ENCODE data around the gene SLCO2A1. TPM values are rescaled to one million over a fixed set of nuclear protein-coding genes. Genes with fewer than 3 reads are reported as not detected.

The SLCO2A1 gene
- total RNA-seq, 1 donor from 2014 or later = 11.6 TPM

DNA sequence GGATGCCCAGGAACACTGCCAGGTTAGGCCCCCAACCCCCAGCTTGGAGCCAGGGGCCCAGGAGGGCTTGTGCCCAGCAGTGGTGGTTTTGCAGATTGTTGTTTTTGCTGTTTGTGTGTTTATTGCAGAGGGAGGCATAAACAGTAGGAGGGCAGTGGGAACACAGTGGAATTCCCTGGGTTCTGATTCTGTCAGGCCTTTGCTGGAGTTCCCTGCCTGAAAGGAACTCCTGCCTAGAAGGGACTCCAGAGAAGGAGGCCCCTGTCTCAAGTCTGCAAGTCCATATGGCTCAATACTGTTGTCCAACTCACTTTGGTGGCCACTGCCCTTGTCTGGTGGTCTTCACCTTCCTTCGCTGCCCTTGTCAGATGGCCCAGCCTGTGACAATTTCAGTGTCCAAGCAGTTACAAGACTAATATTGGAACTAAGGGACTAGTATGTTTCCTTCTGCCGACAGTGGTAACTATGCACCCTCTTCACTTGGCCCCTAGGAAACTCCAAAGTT lies 86.6 kb downstream of the SLCO2A1 start:
- DNase-seq = no peak
- ATAC-seq = no peak
- intact Hi-C loops (cut with micrococcal nuclease) = no loop called here

DNA sequence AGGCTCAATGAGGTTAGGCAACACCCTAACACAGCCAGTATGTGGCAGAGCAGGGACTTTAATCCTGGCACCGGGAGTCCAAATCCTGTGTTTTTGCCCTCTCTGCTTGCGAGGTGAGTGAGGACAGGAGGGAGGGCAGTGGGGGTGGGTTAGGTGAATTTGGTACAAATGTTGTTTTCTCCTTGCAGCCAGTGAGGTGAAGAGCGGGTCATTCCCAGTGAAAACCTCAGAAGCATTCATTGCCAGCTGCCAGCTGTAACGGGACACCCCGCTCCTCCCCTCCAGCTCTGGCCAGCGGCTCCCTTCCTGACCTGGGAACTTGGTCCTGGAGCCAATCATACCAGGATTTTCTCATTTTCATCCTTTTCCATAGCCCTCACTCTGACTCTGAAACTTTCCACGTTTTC lies 88.3 kb downstream of the SLCO2A1 start:
- DNase-seq (no peak), ATAC-seq (no peak)
- intact Hi-C loops (cut with micrococcal nuclease) = no loop called here

DNA sequence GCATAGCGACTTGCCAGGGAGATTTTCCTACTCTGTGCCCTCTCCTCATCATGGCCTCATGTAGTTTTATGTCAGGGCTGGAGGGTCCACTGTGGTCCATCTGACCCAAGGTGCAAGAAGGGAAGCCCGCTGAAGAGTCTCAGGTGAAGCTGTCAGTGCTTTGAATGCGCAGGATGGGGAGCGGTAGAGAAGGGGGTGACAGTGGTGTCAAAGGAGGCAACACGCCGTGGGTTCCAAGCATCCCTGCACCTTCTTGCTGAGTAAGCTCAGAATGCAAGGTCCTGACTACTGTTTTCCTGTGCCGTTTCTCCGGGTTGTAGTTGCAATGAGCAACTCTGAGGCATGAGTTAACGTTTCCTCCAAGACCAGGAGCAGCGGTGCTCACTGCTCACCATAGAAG lies 89.2 kb downstream of the SLCO2A1 start:
- intact Hi-C loops (cut with micrococcal nuclease) = no loop called here
- DNase-seq (no peak), ATAC-seq (no peak)

DNA sequence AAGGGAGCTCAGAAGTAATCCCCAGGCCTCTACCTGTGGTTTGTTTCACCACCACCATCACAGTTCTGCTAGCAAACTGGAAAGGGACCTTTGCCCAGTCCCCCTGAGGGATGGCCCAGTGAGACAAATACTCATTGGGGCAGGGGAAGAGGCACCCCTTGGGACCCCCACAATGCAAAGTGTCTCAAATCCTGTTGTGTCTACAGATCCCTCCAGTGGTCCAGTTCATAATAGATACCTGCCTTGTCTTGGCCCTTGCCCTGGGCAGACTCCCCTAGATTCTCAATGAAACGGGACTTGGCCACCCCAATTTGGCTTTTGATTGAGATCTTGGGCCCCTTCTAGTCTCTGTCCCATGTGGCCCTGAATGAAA lies 90.3 kb downstream of the SLCO2A1 start:
- intact Hi-C loops (cut with micrococcal nuclease) = loop anchor here (10.0 kb wide), 1 partner anchor 105 kb away; no protein-coding TSS in a partner anchor
- no peak for ATAC-seq

DNA sequence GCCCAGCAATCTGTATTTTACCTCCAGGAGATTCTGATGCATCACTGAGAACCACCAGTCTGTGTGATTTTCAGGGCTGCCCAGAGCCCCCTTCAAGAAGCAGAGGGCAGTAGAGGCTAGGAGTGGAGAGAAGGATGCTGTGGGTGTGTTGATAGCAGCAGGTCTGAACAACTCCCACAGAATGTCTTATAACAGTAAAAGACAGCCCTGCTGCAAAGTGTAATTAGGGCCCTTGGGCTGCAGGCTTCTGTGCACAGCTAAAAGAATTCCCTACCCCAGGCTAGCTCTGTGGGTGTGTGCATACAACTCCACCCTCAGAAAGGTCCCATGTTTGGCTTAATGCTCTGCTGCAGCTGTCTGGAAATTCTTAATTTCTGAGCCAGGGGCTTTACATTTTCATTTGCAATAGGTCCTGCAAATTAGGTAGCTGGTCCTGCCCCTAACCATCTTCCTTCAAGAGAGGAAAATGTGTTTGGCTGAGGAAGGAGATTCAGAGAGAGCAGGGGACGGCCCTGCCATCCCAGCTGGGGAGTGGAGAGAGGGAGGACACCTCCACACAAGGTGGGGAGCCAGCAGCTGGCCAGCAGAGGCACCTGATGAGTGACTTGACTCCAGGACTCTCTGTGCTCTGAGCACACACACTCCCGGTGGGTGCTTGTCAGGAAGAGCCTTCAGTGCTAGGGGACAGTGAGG lies 90.8 kb downstream of the SLCO2A1 start:
- intact Hi-C loops (cut with micrococcal nuclease) = loop anchor here (10.0 kb wide), 1 partner anchor 106 kb away; no protein-coding TSS in a partner anchor
- DNase-seq (no peak), ATAC-seq (no peak)

More for the DNA sequence above, 90.3 kb downstream of the SLCO2A1 start:
- no peak for DNase-seq

DNA sequence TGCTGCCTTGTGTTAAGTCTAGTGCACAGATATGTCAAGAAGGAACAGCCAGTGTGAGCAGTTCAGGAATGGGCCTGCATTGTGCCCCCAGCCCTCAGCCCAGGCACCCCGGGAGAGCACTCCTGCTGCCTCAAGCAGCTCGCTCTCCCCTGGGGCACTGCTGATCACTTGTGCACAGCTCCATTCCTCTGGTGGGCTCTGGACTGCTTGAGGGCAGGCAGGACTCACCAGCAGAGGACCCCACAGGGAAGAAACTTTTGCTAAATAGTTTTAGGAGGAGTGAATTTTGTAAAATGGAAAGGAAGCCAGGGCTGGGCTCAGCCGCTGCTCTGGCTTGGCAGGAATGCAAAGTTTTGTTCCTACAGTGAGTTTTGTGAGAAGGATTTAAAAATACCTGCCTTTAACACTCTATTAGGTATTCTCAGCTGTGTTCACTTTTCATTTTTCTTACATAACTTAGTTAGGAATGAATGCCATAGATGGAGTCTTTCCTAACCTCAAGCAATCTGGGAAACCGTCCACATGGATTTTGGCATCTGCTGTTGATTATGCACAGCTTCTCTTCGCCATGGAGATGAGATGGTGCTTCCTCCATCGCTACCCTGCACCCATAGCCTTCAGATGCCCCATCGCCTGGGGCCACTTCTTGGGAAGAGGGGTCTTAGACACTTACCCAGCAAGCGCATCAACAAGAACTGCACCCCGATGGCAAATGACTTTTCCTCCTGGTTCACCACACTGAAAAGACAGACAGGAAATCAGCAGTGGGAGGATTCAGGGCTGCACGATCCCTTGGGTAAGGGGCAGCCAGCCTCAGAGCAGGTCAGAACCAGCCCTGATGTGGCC lies 91.7 kb downstream of the SLCO2A1 start:
- ATAC-seq (no peak), DNase-seq (no peak)
- intact Hi-C loops (cut with micrococcal nuclease) = loop anchor here (10.0 kb wide), 1 partner anchor 107 kb away; no protein-coding TSS in a partner anchor

DNA sequence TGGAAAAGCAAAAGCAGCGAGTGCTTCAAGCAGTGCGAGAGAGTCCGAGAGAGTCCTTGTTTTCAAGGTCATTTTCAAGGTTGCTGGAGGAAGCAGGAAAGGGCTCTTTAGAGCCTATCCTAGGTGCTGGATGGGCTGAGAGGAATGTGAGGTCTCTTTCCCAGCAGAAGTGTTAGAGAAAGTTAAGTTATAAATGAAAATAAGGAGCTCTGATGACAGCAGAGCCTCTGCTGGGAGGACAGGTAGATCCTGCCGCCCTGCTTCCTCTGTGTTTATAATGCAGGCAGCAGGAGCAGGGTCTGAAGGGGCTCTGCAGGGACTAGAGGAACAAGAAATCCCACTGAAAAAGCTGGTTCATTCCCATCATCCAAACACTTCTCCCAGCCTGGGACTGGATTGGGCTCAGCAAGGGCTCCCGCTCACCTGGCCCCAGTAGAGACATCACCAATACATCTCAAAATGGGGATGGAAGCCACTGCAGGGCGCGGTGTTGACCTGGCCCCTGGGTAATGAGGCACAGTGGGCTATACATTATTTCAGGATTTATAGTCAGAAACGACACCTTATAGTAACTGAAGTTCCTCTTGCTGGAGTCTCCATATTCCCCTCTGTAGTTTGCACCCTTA lies 92.6 kb downstream of the SLCO2A1 start:
- ATAC-seq (no peak), DNase-seq (no peak)
- intact Hi-C loops (cut with micrococcal nuclease) = loop anchor here (10.0 kb wide), 1 partner anchor 108 kb away; no protein-coding TSS in a partner anchor

DNA sequence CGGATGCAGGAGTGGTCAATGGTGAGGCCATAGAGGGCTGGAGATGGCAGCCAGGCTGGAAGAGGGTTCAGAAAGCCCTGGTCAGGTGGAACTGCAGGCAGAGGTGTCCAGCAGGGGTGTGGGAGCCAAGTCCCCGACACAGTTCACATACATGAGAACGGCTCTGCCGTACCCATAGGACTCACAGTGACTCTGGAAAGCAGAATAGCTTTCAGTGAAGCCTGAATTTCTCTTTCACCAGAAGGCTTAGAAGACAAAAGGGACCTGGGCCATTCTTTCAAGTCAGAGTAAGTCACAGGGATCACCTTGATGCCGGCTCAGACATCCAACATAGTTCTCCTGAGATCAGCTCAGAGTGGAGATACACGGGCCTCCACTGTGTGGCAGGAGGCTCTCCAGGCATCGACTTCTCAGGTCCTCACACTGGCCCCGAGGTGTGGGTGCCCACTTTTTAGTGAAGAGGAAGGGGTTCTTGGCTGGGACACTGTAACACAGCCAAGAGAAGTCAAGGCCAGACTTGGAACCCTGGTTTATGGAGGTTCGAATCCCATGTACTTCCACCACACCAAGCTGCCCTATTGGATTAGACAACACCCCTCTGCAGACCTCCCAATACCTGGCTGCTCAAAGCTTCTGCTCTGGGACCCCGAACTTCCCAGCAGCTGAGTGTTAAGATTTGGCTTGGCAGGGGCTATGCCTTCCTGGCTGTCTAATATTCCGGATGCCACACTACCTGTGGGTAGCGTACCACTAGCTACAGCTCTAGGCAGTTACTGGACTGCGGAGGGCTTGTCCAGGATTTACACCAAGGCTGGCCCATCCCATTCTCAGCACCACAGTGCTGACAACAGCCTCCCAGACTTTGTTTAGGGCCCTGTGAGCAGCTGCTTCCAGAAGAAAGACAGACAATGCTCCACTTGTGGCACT lies 93.6 kb downstream of the SLCO2A1 start:
- intact Hi-C loops (cut with micrococcal nuclease) = loop anchor here (10.0 kb wide), 1 partner anchor 109 kb away; no protein-coding TSS in a partner anchor
- DNase-seq = no peak
- ATAC-seq = no peak

DNA sequence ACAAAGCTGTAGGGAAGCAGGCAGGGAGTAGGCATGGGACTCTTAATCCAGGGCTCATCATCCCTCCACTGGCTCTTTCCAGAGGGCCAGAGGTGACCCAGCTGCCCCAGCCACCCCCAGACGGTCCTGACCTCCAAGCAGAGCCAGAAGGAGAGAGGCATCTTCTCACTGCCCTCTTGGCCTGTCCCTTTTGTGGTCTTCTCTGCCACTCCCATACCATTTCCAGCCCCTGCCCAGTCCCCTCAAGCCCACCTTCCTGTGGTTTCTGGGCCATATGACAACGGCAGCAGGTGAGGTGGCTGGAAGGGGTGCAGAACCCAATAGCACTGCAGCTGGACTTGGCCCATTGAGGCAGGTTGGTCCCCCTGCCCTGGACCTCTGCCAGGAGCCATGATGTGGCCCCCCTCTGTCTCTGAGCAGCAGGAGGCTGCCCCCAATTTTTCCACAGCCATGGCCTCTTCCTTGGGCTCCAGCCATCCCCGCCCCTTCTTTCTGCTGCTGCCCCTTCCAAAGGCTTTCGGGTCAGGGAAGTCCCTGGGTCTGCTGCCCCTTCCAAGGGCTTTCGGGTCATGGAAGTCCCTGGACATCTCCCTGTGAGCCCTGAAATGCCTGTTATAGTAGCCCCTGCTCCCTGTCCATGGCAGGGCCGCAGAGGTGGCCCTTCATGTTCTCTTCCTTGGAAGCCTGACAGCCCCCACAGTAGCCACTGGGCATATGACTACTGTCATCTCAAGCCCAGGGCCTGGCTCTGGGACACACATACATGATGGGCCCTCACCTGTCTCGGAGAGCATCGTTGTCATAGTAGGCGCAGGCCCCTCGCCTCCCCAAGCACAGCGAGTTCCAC lies 94.5 kb downstream of the SLCO2A1 start:
- no peak for ATAC-seq
- intact Hi-C loops (cut with micrococcal nuclease) = loop anchor here (10.0 kb wide), 1 partner anchor 110 kb away; no protein-coding TSS in a partner anchor
- DNase-seq = no peak

DNA sequence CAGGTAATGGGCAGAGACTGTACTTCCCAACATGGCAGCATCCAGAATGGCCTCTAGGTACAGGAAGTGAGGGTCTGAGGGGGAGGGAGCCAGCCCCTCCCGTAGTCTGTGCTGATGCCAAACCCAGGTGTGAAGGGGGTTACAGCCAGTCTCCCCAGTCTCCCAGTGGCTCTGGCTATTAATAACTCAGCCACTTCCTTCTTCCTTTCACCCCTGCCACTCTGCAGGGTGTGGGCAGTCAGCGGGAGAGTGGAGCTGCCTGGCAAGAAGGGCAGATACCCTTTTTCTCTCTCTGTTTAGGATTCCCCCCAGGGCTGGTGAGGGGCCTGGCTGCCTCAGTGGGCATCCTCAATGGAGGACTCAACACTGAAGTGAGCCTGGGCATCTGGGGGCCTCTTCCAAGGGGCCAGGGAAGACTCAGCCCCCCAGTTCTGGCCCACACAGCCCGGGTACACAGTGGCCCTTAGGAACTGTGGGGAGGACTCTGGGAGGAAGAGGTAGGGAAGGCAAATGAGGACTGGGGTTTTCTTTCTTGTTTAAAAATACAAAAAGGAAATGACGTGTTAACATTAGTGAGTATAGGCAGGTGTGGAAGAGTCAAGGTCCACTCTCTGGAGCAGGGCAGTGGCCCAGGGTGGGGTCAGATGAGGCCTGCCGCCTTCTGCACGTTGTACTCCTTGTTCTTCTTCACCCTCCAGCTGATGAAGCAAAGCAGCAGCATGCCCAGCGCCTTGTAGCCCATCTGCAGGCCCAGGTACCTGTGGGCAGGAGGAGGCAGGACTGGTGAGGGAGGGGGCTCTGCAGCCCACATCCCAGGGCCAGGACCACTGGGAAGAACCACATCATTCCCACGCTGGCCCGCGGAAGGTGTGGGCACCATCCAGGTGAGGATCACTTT lies 95.4 kb downstream of the SLCO2A1 start:
- ATAC-seq (no peak), DNase-seq (no peak)
- intact Hi-C loops (cut with micrococcal nuclease) = loop anchor here (10.0 kb wide), 1 partner anchor 110 kb away; no protein-coding TSS in a partner anchor

DNA sequence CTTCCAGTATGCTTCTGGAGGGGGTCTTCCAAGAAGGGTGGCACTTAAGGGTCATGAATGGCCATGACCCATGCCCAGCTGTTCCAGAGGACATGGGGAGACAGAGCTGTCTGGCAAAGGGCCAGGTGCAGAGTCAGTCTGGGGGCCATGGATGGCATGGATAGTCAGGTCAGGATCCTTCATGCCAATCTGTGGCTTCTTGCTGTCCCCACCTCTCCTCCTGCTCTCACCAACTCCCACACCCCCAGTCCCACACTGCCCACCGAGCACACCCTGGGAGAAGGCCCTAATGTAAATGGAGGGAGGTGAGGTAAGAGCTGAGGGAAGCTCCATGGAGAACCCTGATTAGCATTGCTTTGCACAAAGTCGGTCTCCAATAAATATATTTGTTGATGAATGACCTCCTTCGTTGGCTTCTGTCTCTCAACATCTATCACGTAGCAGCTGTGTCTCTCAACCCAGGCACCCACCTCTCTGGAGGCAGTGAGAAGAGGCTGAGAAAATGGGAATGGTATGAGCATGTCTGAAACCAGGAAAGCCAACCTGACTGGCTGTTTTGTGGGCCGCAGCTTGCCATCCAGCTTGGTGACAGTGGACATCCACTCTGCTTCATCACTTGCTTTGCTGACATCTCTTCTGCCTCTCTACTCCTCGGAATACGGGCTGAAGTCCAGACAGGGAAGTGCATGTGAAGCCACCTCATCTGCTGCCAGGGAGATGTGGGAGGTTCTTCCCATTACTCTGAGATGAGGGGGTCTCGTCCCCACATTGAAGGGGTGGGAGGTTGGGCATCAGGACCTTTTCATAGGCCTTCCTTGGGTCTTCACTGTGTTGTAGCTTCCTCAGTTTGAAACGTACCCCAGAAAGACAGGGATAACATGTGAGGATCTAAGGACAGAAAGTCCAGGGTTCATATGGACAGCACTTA lies 96.4 kb downstream of the SLCO2A1 start:
- ATAC-seq (no peak), DNase-seq (no peak)
- intact Hi-C loops (cut with micrococcal nuclease) = loop anchor here (10.0 kb wide), 1 partner anchor 111 kb away; no protein-coding TSS in a partner anchor

DNA sequence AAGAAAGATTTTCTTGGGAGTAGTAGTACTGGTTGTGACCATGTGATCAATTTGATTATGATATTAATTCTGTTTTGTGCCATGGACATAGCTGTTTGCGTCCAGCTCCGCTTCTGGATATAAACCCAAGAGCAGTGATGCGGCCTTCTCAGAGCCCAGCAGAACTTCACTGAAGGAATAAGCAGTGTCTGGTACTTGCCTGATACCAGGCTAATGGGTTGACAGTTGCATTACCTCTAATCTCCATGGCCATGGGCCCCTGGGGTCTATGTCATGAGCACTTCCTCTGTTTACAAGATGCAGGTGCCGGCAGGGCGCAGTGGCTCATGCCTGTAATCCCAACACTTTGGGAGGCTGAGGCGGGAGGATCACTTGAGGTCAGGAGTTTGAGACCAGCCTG lies 97.7 kb downstream of the SLCO2A1 start:
- intact Hi-C loops (cut with micrococcal nuclease) = loop anchor here (10.0 kb wide), 1 partner anchor 113 kb away; no protein-coding TSS in a partner anchor
- no peak for DNase-seq
- ATAC-seq = no peak

DNA sequence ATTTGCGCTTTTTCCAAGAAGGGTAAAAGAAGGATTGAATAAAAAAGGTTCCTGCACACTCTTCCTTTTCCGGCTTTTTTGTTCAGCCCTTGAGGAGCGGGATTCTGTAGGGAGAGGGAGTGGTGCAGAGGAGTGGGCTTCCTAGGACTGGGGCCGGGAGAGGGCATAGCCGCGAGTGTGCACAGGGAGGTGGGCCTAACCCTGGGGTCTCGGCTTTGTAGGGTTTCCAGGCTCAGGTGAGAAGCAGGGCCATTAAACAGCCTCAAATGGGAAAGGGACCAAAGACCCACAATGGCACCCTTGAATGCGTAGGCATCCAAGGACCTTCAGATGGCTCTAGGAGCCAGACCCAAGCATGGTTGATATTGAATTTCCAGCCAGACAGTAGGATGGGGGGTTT lies 98.6 kb downstream of the SLCO2A1 start:
- DNase-seq (no peak), ATAC-seq (no peak)
- intact Hi-C loops (cut with micrococcal nuclease) = loop anchor here (10.0 kb wide), 1 partner anchor 114 kb away; no protein-coding TSS in a partner anchor

DNA sequence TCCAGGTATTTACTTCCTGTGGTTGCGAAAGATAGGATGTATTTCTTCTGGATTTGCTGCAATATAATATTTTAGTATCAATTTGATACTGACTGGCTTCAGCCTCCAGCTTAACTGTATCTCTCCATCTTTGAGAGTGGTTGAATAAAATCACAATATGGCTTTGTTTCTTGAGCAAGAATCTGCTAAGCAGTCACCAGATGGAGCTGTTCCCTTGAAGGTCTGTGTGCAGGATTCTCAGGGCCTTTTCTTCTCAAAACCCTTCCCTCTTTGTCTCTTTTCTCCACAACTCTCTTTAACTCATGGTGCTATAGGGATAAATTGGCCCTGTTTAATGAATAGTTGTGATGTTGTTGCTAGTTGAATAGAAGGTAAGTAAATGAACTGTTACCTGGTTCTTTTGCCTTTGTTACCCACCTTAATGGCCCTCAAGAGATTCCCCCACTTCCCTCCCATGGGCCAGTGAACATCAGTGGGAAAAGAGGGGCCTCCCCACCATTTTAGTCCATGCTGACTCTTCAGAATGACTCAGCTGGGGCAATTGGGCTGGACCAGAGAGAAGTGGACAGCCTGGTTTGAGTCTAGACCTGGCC lies 99.3 kb downstream of the SLCO2A1 start:
- ATAC-seq (no peak), DNase-seq (no peak)
- intact Hi-C loops (cut with micrococcal nuclease) = loop anchor here (10.0 kb wide), 1 partner anchor 114 kb away; no protein-coding TSS in a partner anchor

Measured in left ventricle myocardium superior (tissue), 1 donor.